Liver (tissue), 9 donors: Measurements from ENCODE around the gene MTOR. TPM values are rescaled to one million over a fixed set of nuclear protein-coding genes. Genes with fewer than 3 reads are reported as not detected.

Source experiments
- DNase-seq: peaks from one replicate; pipeline ENCODE4 v3.0.0-alpha.2; 2017; ENCODE audit warnings: low spot score
- H3K27ac ChIP-seq, 2 donors: one replicate each; pipeline ENCODE4 v1.7.0; 2013; ENCODE audit warnings: inconsistent platforms in 2 of 2, low read length in 2 of 2, control low read depth in 1 of 2, low read depth in 1 of 2, mild to moderate bottlenecking in 1 of 2
- H3K27me3 ChIP-seq, 4 donors: one replicate each; pipeline versions ENCODE4 v1.6.1 to v1.7.0; 2013; ENCODE audit warnings: low read length in 3 of 4, inconsistent platforms in 1 of 4, mild to moderate bottlenecking in 1 of 4, moderate library complexity in 1 of 4; ENCODE audit not compliant: control insufficient read depth in 4 of 4, insufficient read depth in 4 of 4
- H3K36me3 ChIP-seq, 4 donors: one replicate each; pipeline versions ENCODE4 v1.6.1 to v1.7.0; 2013; ENCODE audit warnings: low read length in 3 of 4, mild to moderate bottlenecking in 3 of 4, low read depth in 1 of 4, moderate library complexity in 1 of 4; ENCODE audit not compliant: control insufficient read depth in 4 of 4, insufficient read depth in 3 of 4
- H3K4me1 ChIP-seq, 4 donors: one replicate each; pipeline versions ENCODE4 v1.6.1 to v1.7.0; 2013; ENCODE audit warnings: low read length in 3 of 4, mild to moderate bottlenecking in 3 of 4, moderate library complexity in 1 of 4; ENCODE audit not compliant: control insufficient read depth in 4 of 4, insufficient read depth in 4 of 4
- H3K4me3 ChIP-seq, 3 donors: one replicate each; pipeline versions ENCODE4 v1.6.1 to v1.7.0; 2013; ENCODE audit warnings: low read length in 3 of 3, control low read depth in 1 of 3, low read depth in 1 of 3, mild to moderate bottlenecking in 1 of 3
- H3K9ac ChIP-seq, 2 donors: one replicate each; pipeline ENCODE4 v1.7.0; 2013; ENCODE audit warnings: low read length in 2 of 2, mild to moderate bottlenecking in 2 of 2, moderate library complexity in 2 of 2, control low read depth in 1 of 2, low read depth in 1 of 2
- H3K9me3 ChIP-seq, 4 donors: one replicate each; pipeline versions ENCODE4 v1.6.1 to v1.7.0; 2013; ENCODE audit warnings: low read length in 3 of 4; ENCODE audit not compliant: control insufficient read depth in 4 of 4
- EGR1 ChIP-seq, 2 donors: IDR thresholded peaks; 2 replicates each; pipeline ENCODE4 v1.6.1; 2016 to 2018; ENCODE audit warnings: antibody characterized with exemption in 2 of 2, low read depth in 2 of 2
- FOXA1 ChIP-seq: IDR thresholded peaks from 2 replicates; pipeline ENCODE4 v1.6.1; 2016; ENCODE audit warnings: antibody characterized with exemption
- FOXA2 ChIP-seq: IDR thresholded peaks from 2 replicates; pipeline ENCODE4 v1.6.1; 2016; ENCODE audit warnings: antibody characterized with exemption
- GABPA ChIP-seq, 2 donors: IDR thresholded peaks in 1 of 2; conservative IDR thresholded peaks in 1 of 2; 2 replicates each; pipeline ENCODE4 v1.6.1; 2016; ENCODE audit warnings: antibody characterized with exemption in 2 of 2, mild to moderate bottlenecking in 1 of 2, moderate library complexity in 1 of 2
- HNF4A ChIP-seq, 2 donors: conservative IDR thresholded peaks; 2 replicates each; pipeline ENCODE4 v1.6.1; 2016; ENCODE audit warnings: antibody characterized with exemption in 2 of 2, mild to moderate bottlenecking in 2 of 2
- HNF4G ChIP-seq: IDR thresholded peaks from 2 replicates; pipeline ENCODE4 v1.6.1; 2016; ENCODE audit warnings: antibody characterized with exemption
- JUND ChIP-seq, 2 donors: IDR thresholded peaks; 2 replicates each; pipeline ENCODE4 v1.6.1; 2016; ENCODE audit warnings: antibody characterized with exemption in 2 of 2
- NR2F2 ChIP-seq: IDR thresholded peaks from 2 replicates; pipeline ENCODE4 v1.6.1; 2016; ENCODE audit warnings: antibody characterized with exemption
- RAD21 ChIP-seq, 2 donors: IDR thresholded peaks; 2 replicates each; pipeline ENCODE4 v1.6.1; 2016; ENCODE audit warnings: antibody characterized with exemption in 2 of 2, mild to moderate bottlenecking in 2 of 2
- RXRA ChIP-seq, 2 donors: IDR thresholded peaks; 2 replicates each; pipeline ENCODE4 v1.6.1; 2017 to 2018; ENCODE audit warnings: antibody characterized with exemption in 2 of 2, mild to moderate bottlenecking in 1 of 2
- SP1 ChIP-seq: IDR thresholded peaks from 2 replicates; pipeline ENCODE4 v1.6.1; 2018; ENCODE audit warnings: antibody characterized with exemption, mild to moderate bottlenecking
- TAF1 ChIP-seq: conservative IDR thresholded peaks from 2 replicates; pipeline ENCODE4 v1.6.1; 2016; ENCODE audit warnings: antibody characterized with exemption, mild to moderate bottlenecking
- YY1 ChIP-seq: IDR thresholded peaks from 2 replicates; pipeline ENCODE4 v1.6.1; 2016; ENCODE audit warnings: antibody characterized with exemption, mild to moderate bottlenecking
- WGBS: extraction: QIAGEN DNeasy Blood & Tissue Kit; methylation state at CpG from one replicate; pipeline ENCODE4 v1.1.7; 2013; 5-methylcytosine and 5-hydroxymethylcytosine counted together
- polyA plus RNA-seq, 2 donors: library from polyadenylated mRNA; stranded (reverse) in 1 of 2; unstranded in 1 of 2; fragments of 200-250 nt in 1 of 2; fragments of >200 nt in 1 of 2; fragmentation: Nextera tagmentation in 1 of 2; extraction: Ambion mirVana in 1 of 2; gene quantifications; one replicate each; pipeline versions ENCODE4 v1.2.1 to v1.2.3, GENCODE V29; 2013 to 2015
- total RNA-seq, 2 donors: library from RNA; depleted of rRNA; stranded (reverse); fragments of >200 nt; gene quantifications; one replicate each; pipeline ENCODE4 v1.2.3, GENCODE V29; 2014
- TF ChIP-seq, protein P1 (sequence below): IDR thresholded peaks from 2 replicates; pipeline ENCODE4 v1.6.1; 2016; ENCODE audit warnings: antibody characterized with exemption, mild to moderate bottlenecking
- TF ChIP-seq, protein P2 (sequence below): IDR thresholded peaks from 2 replicates; pipeline ENCODE4 v1.6.1; 2016; ENCODE audit warnings: antibody characterized with exemption
- TF ChIP-seq, protein P3 (sequence below): IDR thresholded peaks from 2 replicates; pipeline ENCODE4 v1.6.1; 2016; ENCODE audit warnings: antibody characterized with exemption
- TF ChIP-seq, protein P4 (sequence below): fragments of 150-350 bp; IDR thresholded peaks from 2 replicates; pipeline ENCODE4 v1.5.1; 2017; ENCODE audit warnings: improper control_type of control experiment, low read depth, low read length; ENCODE audit not compliant: missing input control
- TF ChIP-seq, protein P5 (sequence below): IDR thresholded peaks from 2 replicates; pipeline ENCODE4 v1.6.1; 2016; ENCODE audit warnings: antibody characterized with exemption
- donor health status: healthy.
- donor health status: healthy.
- donor health status: healthy.
- donor health status: healthy.
- donor health status: healthy.

Gene MTOR
- total and polyA plus RNA-seq, 4 donors, result 11.6 to 45.0 (median 19.9) TPM

DNA sequence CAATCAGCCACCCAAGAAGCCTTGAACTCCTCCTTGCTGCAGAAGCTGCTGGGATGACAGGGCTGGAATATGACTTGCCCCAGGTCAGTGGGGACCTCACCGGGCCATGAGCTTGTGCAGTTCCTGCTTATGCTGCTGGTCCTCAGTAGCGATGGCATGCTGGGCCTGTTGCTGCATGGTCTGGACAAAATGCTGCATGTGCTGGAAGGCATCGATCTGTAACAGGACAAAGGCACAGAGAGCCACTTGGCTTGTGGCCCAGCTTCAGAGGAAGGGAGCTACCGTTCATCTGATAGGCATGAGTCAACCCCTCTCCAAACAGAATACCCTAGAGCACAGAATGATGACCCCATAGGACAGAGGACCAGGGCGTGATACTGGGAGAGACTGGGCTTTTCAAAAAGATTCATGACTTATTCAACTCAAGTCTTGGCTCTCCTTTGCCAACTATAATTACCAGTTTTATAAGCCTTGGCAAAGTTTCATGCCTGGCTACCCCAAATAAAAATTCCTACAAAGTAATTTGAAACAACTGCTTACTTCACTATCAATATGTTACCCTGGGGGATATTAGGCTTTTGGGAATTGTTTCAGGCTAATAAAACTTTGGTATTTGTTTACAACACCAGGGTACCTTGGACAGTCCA lies 128.0 kb downstream of the MTOR start (continued):
- TF ChIP-seq, protein P1, sequence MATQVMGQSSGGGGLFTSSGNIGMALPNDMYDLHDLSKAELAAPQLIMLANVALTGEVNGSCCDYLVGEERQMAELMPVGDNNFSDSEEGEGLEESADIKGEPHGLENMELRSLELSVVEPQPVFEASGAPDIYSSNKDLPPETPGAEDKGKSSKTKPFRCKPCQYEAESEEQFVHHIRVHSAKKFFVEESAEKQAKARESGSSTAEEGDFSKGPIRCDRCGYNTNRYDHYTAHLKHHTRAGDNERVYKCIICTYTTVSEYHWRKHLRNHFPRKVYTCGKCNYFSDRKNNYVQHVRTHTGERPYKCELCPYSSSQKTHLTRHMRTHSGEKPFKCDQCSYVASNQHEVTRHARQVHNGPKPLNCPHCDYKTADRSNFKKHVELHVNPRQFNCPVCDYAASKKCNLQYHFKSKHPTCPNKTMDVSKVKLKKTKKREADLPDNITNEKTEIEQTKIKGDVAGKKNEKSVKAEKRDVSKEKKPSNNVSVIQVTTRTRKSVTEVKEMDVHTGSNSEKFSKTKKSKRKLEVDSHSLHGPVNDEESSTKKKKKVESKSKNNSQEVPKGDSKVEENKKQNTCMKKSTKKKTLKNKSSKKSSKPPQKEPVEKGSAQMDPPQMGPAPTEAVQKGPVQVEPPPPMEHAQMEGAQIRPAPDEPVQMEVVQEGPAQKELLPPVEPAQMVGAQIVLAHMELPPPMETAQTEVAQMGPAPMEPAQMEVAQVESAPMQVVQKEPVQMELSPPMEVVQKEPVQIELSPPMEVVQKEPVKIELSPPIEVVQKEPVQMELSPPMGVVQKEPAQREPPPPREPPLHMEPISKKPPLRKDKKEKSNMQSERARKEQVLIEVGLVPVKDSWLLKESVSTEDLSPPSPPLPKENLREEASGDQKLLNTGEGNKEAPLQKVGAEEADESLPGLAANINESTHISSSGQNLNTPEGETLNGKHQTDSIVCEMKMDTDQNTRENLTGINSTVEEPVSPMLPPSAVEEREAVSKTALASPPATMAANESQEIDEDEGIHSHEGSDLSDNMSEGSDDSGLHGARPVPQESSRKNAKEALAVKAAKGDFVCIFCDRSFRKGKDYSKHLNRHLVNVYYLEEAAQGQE, result no peak
- TF ChIP-seq GABPA (IDR thresholded peaks at IDR 0.05 in 1 of 2, conservative IDR thresholded peaks at IDR 0.05 in 1 of 2), result peak in 1 of 2 donors; percentile 15

DNA sequence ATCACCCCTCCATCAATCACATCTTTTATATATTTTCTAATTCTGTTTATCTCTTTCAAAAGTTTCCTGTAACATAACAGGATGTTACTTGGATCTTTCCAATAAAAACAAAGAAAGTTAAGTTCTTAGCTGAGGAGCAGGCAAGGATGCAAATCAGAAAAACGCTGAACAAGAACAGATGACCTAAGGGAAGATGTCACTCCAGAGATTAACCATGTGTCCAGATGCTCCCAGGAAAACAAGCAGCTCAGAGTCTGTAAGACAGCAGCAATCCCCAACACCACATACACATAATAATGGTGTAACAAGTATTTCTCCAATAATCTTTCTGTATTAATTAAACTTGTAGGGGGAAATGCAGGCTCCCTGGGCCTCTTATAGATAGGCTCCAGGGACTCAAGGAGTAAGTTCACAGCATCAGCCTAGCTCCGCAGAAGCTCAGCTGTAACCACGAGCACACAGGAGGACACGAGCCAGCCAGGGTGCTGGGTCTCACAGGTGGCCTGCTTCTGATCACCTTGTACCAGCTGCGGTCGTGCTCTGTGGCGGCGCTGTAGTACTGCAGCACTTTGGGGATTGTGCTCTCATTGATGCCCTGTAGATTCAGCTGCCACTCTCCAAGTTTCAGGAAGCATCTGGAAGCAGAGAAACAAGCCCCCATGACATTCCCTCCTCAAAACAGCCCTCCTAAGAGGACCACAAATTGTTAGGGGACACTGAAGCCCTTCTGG lies 129.6 kb downstream of the MTOR start:
- Histone ChIP-seq H3K4me3 (no peak overlapping the region), H3K27ac (no peak overlapping the region), H3K27me3 (no peaks in the 10 kb centered on the region), H3K9ac (no peak overlapping the region), H3K4me1 (peaks cover 0 to 21% (median 12%) of the 10 kb centered on the region in 4 donors), H3K9me3 (no peaks in the 10 kb centered on the region), H3K36me3 (peaks cover 11 to 45% (median 38%) of the 10 kb centered on the region in 4 donors)
- TF ChIP-seq, protein P2, sequence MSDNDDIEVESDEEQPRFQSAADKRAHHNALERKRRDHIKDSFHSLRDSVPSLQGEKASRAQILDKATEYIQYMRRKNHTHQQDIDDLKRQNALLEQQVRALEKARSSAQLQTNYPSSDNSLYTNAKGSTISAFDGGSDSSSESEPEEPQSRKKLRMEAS, result no peak
- no peak for TF ChIP-seq RAD21 (IDR thresholded peaks at IDR 0.05)
- TF ChIP-seq, protein P3, sequence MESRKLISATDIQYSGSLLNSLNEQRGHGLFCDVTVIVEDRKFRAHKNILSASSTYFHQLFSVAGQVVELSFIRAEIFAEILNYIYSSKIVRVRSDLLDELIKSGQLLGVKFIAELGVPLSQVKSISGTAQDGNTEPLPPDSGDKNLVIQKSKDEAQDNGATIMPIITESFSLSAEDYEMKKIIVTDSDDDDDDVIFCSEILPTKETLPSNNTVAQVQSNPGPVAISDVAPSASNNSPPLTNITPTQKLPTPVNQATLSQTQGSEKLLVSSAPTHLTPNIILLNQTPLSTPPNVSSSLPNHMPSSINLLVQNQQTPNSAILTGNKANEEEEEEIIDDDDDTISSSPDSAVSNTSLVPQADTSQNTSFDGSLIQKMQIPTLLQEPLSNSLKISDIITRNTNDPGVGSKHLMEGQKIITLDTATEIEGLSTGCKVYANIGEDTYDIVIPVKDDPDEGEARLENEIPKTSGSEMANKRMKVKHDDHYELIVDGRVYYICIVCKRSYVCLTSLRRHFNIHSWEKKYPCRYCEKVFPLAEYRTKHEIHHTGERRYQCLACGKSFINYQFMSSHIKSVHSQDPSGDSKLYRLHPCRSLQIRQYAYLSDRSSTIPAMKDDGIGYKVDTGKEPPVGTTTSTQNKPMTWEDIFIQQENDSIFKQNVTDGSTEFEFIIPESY, result no peak
- TF ChIP-seq, protein P4, sequence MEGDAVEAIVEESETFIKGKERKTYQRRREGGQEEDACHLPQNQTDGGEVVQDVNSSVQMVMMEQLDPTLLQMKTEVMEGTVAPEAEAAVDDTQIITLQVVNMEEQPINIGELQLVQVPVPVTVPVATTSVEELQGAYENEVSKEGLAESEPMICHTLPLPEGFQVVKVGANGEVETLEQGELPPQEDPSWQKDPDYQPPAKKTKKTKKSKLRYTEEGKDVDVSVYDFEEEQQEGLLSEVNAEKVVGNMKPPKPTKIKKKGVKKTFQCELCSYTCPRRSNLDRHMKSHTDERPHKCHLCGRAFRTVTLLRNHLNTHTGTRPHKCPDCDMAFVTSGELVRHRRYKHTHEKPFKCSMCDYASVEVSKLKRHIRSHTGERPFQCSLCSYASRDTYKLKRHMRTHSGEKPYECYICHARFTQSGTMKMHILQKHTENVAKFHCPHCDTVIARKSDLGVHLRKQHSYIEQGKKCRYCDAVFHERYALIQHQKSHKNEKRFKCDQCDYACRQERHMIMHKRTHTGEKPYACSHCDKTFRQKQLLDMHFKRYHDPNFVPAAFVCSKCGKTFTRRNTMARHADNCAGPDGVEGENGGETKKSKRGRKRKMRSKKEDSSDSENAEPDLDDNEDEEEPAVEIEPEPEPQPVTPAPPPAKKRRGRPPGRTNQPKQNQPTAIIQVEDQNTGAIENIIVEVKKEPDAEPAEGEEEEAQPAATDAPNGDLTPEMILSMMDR, result no peak
- TF ChIP-seq TAF1, result no peak
- TF ChIP-seq SP1, result no peak
- TF ChIP-seq, protein P1, result no peak
- no peak for TF ChIP-seq NR2F2
- no peak for TF ChIP-seq HNF4G
- TF ChIP-seq YY1, result no peak
- no peak for TF ChIP-seq RXRA (IDR thresholded peaks at IDR 0.05)
- no peak for TF ChIP-seq JUND (IDR thresholded peaks at IDR 0.05)
- TF ChIP-seq, protein P5, sequence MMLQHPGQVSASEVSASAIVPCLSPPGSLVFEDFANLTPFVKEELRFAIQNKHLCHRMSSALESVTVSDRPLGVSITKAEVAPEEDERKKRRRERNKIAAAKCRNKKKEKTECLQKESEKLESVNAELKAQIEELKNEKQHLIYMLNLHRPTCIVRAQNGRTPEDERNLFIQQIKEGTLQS, result no peak
- TF ChIP-seq FOXA1, result no peak
- TF ChIP-seq FOXA2, result no peak
- no peak for TF ChIP-seq HNF4A (conservative IDR thresholded peaks at IDR 0.05)
- no peak for TF ChIP-seq GABPA (IDR thresholded peaks at IDR 0.05 in 1 of 2, conservative IDR thresholded peaks at IDR 0.05 in 1 of 2)
- TF ChIP-seq EGR1 (IDR thresholded peaks at IDR 0.05; ENCODE audit: low read depth in 2 of 2), result no peak
- DNase-seq, result no peak
- WGBS, result 89% methylated on average over 8 of the region's 8 CpGs
